Esophagus mucosa (tissue), 1 donor: ENCODE measurements around the gene ARHGAP19. TPM values are rescaled to one million over a fixed set of nuclear protein-coding genes. Genes with fewer than 3 reads are reported as not detected.

ENCODE experiments used
- ATAC-seq: fragments of 200-7000 bp; cut with Tn5 transposase; one replicate; pipeline ENCODE4 v1.9.1; 2020
- total RNA-seq: library from RNA; stranded (reverse); gene quantifications from one replicate; pipeline ENCODE4 v1.2.4, GENCODE V29; 2023
- donor health status: DM: yes; HTN: yes; CAD: no.

Gene ARHGAP19
- total RNA-seq, 1 donor from 2014 or later, result 10.1 TPM

- no peak for ATAC-seq
Observed at GRCh38 chr10:97228130-97228774, 64.2 kb downstream of the ARHGAP19 start.

GRCh38 chr10:97226398-97226797 is 66.0 kb downstream of the ARHGAP19 start:
- ATAC-seq, result no peak

GRCh38 chr10:97224483-97225435 is 67.7 kb downstream of the ARHGAP19 start:
- ATAC-seq, result no peak

GRCh38 chr10:97222326-97222961 is 70.0 kb downstream of the ARHGAP19 start:
- ATAC-seq, result no peak

- no peak for ATAC-seq
Observed at GRCh38 chr10:97220355-97220754, 72.1 kb downstream of the ARHGAP19 start.

- ATAC-seq, result no peak
Observed at GRCh38 chr10:97217299-97217698, 75.1 kb downstream of the ARHGAP19 start.

GRCh38 chr10:97215619-97216260 is 76.7 kb downstream of the ARHGAP19 start:
- ATAC-seq, result no peak

- no peak for ATAC-seq
Observed at GRCh38 chr10:97213431-97213830, 79.0 kb downstream of the ARHGAP19 start.

- ATAC-seq, result peak; percentile 23
Observed at GRCh38 chr10:97211229-97211628, 81.2 kb downstream of the ARHGAP19 start.

GRCh38 chr10:97210543-97210960 is 81.9 kb downstream of the ARHGAP19 start:
- ATAC-seq, result peak; percentile 66

- no peak for ATAC-seq
Observed at GRCh38 chr10:97207756-97208346, 84.6 kb downstream of the ARHGAP19 start.

GRCh38 chr10:97207131-97207530 is 85.3 kb downstream of the ARHGAP19 start:
- ATAC-seq, result no peak

- no peak for ATAC-seq
Observed at GRCh38 chr10:97204826-97205679, 87.4 kb downstream of the ARHGAP19 start.

GRCh38 chr10:97203220-97203619 is 89.2 kb downstream of the ARHGAP19 start:
- no peak for ATAC-seq

GRCh38 chr10:97200616-97201015 is 91.8 kb downstream of the ARHGAP19 start:
- ATAC-seq, result no peak

GRCh38 chr10:97199152-97199551 is 93.3 kb downstream of the ARHGAP19 start:
- ATAC-seq, result no peak

GRCh38 chr10:97197030-97197500 is 95.4 kb downstream of the ARHGAP19 start:
- ATAC-seq, result no peak

- ATAC-seq, result peak; percentile 46
Observed at GRCh38 chr10:97196223-97197029, 96.0 kb downstream of the ARHGAP19 start.

GRCh38 chr10:97195706-97196222 is 96.7 kb downstream of the ARHGAP19 start:
- no peak for ATAC-seq

- ATAC-seq, result no peak
Observed at GRCh38 chr10:97192952-97193435, 99.4 kb downstream of the ARHGAP19 start.
